GM19324 (cell line): ENCODE results near the gene PARP3.
"Not testable (repeated sequence)": the region's sequence is repeated elsewhere in the genome, so short reads cannot be mapped to it uniquely, and the experiment has no call there.

ENCODE experiments used
- ATAC-seq: cut with Tn5 transposase; IDR thresholded peaks from one replicate; pipeline ENCODE4 v1.9.1; 2021; ENCODE audit warnings: mild to moderate bottlenecking, moderate library complexity; ENCODE audit not compliant: unreplicated experiment, low FRiP score

Gene PARP3

DNA sequence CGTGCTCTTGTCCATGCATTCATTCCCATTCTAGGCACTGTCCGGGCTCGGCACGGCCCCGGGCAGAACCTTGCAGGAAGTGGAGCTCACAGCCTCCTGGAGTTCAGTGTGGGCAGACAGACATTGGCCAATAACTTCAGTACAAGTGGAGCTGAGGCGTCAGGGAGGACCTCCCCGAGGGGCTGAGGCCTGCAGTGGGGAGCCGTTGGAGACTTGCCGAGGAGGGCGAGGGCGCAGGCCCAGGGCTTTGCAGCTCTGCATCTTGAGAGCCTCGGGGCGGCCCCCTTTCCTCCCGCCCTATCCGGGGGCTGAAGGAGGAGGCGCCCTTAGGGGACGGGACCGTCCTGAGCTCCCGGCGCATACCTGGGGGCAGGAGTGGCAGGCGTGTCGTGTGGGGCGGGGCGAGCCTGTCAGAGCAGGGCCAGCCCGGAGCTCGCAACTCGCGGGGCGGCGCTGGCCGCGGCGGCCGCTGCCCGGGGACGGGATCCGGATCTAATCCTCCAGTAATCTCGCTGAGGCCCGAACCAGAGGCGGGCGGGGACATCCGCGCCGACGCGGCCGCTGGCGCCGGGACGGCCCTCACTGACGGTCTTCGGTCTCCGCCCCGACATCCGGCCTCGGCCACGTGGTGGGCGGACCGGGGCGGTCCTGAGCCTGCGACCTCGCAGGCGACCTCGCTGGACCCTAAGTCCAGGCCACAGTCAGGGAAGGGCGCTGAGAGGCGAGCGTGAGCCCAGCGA is 40.8 kb downstream of the PARP3 start, which contains the start of gene ACY1:
Gene ACY1 (plus strand): TSS at position 698 of the 740 bp plus-strand sequence. CDS start 530 bp downstream, outside the sequence.
- ATAC-seq: peak; percentile 75

- no peak for ATAC-seq
Measured at GRCh38 chr3:51983578-51984268, 41.6 kb downstream of the PARP3 start.

- no peak for ATAC-seq
Measured at GRCh38 chr3:51984269-51984647, 42.1 kb downstream of the PARP3 start.

DNA sequence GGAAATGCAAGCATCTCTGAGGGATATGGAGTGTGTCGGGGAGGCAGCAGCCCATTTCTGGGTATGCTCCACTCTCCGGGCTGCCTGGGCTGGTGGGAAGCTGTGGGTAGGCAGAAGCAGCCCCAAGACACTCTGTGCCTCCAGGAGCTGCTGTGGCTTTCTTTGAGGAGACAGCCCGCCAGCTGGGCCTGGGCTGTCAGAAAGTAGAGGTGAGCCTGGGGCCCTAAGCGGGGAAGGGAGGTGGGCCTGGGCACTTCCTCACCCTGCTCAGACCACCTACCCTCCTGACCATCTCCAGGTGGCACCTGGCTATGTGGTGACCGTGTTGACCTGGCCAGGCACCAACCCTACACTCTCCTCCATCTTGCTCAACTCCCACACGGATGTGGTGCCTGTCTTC is 42.9 kb downstream of the PARP3 start:
- no peak for ATAC-seq

DNA sequence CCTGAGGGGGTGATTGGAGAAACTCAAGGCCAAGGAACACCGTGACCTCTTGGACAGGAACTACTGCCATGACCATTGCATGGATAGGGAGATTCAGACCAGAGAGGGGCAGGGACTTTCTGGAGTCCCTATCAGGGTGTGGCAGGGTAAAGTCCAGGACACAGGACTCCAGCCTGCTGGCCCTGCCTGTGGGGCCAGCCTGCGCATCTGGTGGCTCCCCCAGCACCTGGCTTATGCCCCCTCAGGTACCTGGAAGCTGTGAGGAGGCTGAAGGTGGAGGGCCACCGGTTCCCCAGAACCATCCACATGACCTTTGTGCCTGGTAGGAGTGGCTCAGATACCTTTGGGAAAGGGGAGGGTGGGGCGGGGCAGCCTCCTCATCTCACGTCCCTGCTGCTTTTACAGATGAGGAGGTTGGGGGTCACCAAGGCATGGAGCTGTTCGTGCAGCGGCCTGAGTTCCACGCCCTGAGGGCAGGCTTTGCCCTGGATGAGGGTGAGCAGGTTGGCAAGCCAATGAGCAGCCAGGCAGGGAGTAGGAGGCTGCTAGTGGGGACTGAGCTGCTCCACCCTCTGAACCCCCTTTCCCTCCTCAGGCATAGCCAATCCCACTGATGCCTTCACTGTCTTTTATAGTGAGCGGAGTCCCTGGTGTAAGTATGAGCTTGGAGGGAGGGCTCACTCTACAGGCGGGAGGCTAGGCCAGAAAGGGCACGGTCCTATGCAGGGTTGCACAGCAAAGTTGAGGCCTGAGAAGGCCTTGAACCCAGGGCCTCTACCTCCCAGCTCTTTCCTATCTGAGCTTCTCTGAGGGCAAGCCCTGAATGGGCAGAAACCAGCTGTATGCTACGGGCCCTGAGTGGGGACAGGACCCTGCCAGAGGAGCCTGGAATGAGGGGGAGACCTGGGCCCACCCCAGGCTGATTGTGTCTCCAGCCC is 44.1 kb downstream of the PARP3 start:
- ATAC-seq: no peak

DNA sequence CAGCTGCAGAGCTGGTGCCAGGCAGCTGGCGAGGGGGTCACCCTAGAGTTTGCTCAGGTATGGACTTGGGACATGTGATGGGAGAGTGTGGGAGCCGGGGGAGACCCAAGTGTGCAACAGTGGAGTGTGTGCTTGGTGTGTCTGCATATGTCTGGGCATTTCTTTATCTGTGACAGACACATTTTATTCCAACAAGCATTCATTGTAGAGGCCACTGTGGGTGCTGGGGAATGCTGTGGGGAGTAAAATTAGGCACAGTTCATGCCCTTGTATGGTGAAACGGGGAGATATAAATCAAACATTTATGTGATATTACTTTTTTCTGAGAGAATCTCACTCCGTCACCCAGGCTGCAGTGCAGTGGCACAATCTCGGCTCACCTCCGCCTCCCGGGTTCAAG is 45.4 kb downstream of the PARP3 start:
- no peak for ATAC-seq

DNA sequence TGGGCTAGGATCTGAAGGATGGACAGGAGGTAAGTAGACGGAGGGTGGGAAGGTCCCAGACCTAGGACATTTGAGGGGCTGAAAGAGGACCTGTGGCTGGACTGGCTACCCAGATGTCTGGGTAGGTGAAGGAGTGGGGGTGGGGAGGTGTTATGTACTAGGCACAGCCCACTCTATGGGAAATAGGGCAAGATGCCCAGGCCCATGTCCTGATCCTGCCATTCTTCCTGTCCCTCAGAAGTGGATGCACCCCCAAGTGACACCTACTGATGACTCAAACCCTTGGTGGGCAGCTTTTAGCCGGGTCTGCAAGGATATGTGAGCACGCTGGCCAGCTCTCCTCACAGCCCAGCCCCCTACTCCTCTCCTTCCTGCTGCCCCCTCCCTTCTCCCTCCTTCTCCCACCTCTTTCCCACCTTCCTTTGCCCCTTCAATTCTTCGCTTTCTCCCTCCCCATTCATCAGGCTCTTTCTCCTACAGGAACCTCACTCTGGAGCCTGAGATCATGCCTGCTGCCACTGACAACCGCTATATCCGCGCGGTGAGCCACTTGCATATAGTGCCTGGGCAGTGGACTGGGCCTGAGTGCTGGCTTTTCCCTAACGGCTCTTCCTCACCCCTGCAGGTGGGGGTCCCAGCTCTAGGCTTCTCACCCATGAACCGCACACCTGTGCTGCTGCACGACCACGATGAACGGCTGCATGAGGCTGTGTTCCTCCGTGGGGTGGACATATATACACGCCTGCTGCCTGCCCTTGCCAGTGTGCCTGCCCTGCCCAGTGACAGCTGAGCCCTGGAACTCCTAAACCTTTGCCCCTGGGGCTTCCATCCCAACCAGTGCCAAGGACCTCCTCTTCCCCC is 46.4 kb downstream of the PARP3 start:
- no peak for ATAC-seq

GRCh38 chr3:51990501-51990971 is 48.4 kb downstream of the PARP3 start:
- not testable (repeated sequence) for ATAC-seq

DNA sequence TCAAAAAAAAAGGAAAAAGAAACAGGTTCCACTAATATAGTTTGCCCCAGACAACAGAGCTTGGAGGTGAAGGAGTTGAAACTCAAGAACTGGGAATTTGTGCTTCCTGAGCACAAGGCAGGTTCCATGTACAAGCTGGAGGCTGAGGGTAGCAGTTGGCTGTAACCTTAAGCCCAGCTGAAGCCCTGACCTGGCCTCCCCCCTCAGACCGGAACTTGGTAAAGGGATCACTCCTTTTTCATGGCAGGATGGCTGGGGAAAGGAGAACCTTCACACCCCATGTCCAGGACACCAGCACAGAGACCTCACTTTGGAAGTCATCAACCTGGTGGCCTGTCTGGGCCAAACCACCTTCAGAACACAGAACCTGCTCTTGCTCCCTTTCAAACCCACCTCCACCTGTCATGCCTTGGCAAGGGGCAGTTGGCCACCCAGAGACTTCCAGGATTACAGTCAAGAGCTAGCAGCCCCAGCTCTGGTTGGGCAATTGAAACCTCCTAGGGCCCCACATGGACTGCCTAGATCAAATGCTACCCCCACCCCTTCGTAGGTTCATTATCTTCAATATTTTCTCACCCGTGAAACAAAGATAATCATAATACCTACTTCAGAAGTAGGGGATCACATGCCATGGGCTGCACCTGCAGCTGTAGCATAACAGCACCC is 50.0 kb downstream of the PARP3 start:
- ATAC-seq: no peak

- ATAC-seq: not testable (repeated sequence)
Measured at GRCh38 chr3:51993657-51994056, 51.5 kb downstream of the PARP3 start.

- ATAC-seq: no peak
Measured at GRCh38 chr3:51994530-51994929, 52.4 kb downstream of the PARP3 start.

DNA sequence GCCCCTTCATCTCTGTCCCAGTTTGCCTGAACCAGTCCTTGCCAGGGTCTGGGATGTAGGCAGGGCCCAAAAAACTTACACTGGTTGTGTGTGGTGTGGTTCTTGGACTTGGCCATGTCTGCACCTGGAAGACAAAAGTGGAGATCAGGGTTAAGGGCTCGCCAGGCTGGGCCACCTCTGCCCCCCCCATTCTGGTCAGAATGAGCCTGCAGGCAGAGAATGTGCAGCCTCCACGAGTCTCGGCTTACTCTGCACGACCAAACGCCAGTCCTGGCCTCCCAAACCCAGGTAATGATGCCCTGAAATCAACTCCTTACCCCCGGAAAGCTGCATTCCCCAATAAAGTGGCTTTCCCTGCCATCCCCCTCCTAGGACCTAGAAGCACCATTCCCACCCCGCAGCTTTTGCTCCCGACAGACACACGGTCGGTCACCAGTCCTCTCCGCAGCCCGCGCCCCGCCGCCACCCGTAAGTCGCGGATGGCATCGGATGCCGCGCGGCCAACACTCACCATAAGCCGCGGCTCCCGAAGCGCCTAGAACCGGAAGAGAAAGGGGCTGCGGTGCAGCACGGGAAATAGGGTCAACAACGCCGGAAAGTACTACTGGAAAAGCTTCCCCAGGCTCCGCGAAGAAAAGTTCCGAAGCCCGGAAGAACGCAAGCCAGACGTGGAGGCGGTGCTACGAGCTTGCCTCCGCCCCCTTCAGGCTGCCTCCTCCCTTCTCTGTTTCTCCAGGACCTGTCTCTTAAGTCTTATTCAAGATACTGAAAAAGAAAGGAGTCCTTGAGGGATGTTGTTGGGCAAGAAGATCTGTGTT is 53.4 kb downstream of the PARP3 start, which contains the start of gene RPL29:
Gene RPL29 (minus strand): TSS at position 550 of the 818 bp plus-strand sequence. CDS start 434 bp downstream, at position 116.
- ATAC-seq: peak; percentile 87

DNA sequence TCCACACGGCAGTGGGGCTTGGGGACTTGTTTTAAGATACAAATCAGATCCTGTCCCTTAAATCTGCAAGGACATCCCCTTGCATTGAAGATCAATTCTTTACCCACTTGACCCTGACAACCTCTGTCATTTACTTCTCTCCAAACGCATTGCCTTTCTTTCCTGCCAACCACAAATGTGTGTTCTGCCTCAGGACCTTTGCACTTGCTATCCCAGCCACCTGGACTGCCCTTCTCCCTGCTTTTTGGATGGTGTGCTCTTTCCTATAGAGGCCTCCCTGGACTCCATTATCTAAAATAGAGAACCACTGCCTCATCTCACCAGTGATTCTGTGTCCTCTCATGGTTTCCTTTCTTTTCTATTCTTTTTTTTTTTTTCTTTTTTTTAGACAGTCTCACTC is 55.0 kb downstream of the PARP3 start:
- no peak for ATAC-seq

- no peak for ATAC-seq
Measured at GRCh38 chr3:51997935-51998596, 55.9 kb downstream of the PARP3 start.
